HTERT RPE-1 (cell line): ENCODE results near the gene MT2A.
"Not testable (repeated sequence)": the region's sequence is repeated elsewhere in the genome, so short reads cannot be mapped to it uniquely, and the experiment has no call there.

Source experiments
- in situ Hi-C: fragments of 300-500 bp; cut with MboI; formaldehyde crosslinking; loops from 4 replicates; pipeline ENCODE4 v1.14.3; 2020; ENCODE audit warnings: low sequenced_read_pairs

MT2A gene

GRCh38 chr16:56618138-56618537, 9.8 kb downstream of the MT2A start:
- in situ Hi-C loops, result no loop called here

- in situ Hi-C loops, result no loop called here
Measured at GRCh38 chr16:56620339-56620897, 12.0 kb downstream of the MT2A start.

- in situ Hi-C loops, result not testable (repeated sequence)
Measured at GRCh38 chr16:56621665-56622445, 13.5 kb downstream of the MT2A start.

GRCh38 chr16:56623184-56623583, 14.8 kb downstream of the MT2A start:
- in situ Hi-C loops, result not testable (repeated sequence)

- in situ Hi-C loops, result no loop called here
Measured at GRCh38 chr16:56623637-56624036, 15.3 kb downstream of the MT2A start.

GRCh38 chr16:56625140-56625942, 17.0 kb downstream of the MT2A start, which contains the start of gene MT1E:
MT1E (plus strand) TSS chr16:56625781; CDS start chr16:56625852, 71 bp downstream.
- in situ Hi-C loops, result no loop called here

- in situ Hi-C loops, result no loop called here
Measured at GRCh38 chr16:56625943-56626654, 17.7 kb downstream of the MT2A start.

GRCh38 chr16:56626685-56627084, 18.3 kb downstream of the MT2A start:
- in situ Hi-C loops, result no loop called here

- in situ Hi-C loops, result no loop called here
Measured at GRCh38 chr16:56628486-56629350, 20.3 kb downstream of the MT2A start.

GRCh38 chr16:56629531-56629930, 21.1 kb downstream of the MT2A start:
- in situ Hi-C loops, result no loop called here

GRCh38 chr16:56630134-56630533, 21.8 kb downstream of the MT2A start:
- in situ Hi-C loops, result no loop called here

GRCh38 chr16:56631197-56631596, 22.8 kb downstream of the MT2A start:
- in situ Hi-C loops, result no loop called here

- in situ Hi-C loops, result no loop called here
Measured at GRCh38 chr16:56631832-56632155, 23.4 kb downstream of the MT2A start.

GRCh38 chr16:56632156-56632847, 23.9 kb downstream of the MT2A start, which contains the start of gene MT1M:
MT1M (plus strand) TSS chr16:56632659; CDS start chr16:56632732, 73 bp downstream.
- in situ Hi-C loops, result no loop called here

GRCh38 chr16:56632848-56633365, 24.5 kb downstream of the MT2A start:
- in situ Hi-C loops, result no loop called here

- in situ Hi-C loops, result no loop called here
Measured at GRCh38 chr16:56633535-56633934, 25.2 kb downstream of the MT2A start.

GRCh38 chr16:56634715-56635440, 26.5 kb downstream of the MT2A start:
- in situ Hi-C loops, result no loop called here

- in situ Hi-C loops, result no loop called here
Measured at GRCh38 chr16:56635441-56635967, 27.1 kb downstream of the MT2A start.
